AG09319 (cell line): ENCODE results near the gene MEGF11.

Experiments
- DNase-seq: peaks from one replicate; pipeline ENCODE4 v3.0.0-alpha.2; 2010; ENCODE audit warnings: low read depth; ENCODE audit errors: extremely low read depth
- CTCF ChIP-seq: IDR thresholded peaks from 2 replicates; pipeline ENCODE4 v1.5.1; 2011; ENCODE audit warnings: low read depth, mild to moderate bottlenecking, inconsistent platforms, low read length, moderate library complexity

The MEGF11 gene

GRCh38 chr15:66046751-66047150, 206.8 kb downstream of the MEGF11 start:
- no peak for DNase-seq
- TF ChIP-seq CTCF = no peak

DNA sequence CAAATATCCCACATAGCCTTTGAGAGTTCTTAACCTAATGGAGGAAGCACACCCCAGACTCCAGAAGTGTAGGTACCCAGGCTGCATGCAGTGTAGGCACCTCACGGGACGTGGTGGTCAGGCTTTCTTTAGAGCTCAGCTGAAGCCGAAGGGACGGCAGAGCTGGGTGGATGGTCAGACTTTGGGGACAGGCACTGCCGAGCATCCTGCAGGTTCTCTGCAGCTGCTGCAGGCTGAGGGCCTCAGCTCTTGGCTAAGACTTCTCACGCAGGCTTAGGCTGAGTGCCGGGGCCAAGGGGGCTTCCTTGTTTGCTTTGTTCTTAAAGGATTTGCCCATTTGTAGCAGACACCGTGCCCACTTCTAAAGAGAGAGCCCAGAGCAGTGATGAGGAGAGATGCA, 207.2 kb downstream of the MEGF11 start:
- no peak for DNase-seq
- no peak for TF ChIP-seq CTCF

- no peak for DNase-seq
Measured at GRCh38 chr15:66045542-66045941, 208.0 kb downstream of the MEGF11 start.

GRCh38 chr15:66044837-66045236, 208.7 kb downstream of the MEGF11 start:
- TF ChIP-seq CTCF = no peak
- no peak for DNase-seq

More at GRCh38 chr15:66045542-66045941, 208.0 kb downstream of the MEGF11 start:
- TF ChIP-seq CTCF = no peak

DNA sequence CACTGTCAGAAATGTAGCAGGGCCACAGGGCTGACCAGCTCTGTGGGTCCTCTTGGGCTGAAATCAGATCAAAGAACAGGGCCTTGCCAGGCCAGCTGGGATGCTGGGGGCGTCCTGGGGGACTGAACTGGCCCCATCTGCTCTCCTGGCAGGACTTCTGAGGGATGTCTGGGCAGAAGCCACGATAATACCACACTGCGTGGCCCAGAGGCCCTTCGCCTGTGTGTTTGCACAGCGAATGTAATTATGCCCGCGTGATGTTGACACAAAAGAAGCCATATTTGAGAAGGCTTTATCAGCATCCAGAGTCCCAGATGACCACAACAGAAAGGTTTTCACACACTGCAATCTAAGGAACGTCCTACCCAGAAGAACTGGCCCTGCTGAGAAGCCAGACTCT, 210.3 kb downstream of the MEGF11 start:
- DNase-seq = no peak
- TF ChIP-seq CTCF = no peak

DNA sequence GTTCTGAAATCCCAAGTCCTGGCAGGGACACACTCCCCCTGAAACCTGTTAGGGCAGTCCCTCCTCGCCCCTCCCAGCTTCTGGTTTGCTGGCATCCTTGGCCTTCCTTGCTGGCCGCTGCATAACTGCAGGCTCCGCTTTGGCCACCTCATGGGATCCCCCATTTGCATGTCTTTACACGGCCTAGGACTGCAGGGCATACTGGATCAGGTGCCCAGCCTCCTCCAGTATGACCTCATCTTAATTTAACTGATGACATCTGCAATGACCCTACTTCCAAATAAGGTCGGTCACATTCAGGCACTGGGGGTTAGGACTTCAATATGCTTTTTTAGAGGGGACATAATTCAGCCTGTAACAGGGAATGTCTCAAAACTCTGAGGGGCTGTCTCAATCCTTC, 210.9 kb downstream of the MEGF11 start:
- TF ChIP-seq CTCF = no peak
- no peak for DNase-seq

DNA sequence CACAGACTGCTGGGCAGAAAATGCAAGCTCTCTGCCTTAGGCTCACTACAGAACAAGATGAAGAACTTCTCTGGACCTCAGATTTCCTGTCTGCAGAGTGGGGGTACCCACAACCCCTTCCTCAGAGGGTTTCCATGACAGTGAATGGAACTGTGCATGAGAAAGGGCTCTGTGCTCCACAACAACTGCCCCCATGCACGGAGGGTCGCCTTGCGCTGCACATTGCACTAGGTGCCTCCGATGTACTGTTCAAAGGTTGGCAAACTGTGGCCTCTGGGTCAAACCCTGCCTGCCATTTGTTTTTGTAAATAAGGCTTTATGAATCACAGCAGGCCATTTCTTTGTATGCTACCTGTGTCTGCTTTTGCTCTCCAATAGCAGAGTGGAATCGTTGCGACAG, 212.3 kb downstream of the MEGF11 start:
- TF ChIP-seq CTCF = no peak

More for the DNA sequence above, 212.3 kb downstream of the MEGF11 start:
- no peak for DNase-seq
